A673 (cell line): ENCODE data around the gene ABHD11. TPM values are rescaled to one million over a fixed set of nuclear protein-coding genes. Genes with fewer than 3 reads are reported as not detected.

ENCODE experiments used
- BruUV-seq: library from RNA; stranded (reverse); fragments of 400-500 nt; replicated peaks from 2 replicates; lab custom pipeline; 2021; lab: Mats Ljungman, UMichigan
- CTCF ChIA-PET: fragments of 300-600 bp; sonication (Branson Sonifier 250); formaldehyde crosslinking; loops from one replicate; lab custom pipeline; 2022; ENCODE audit warnings: antibody characterized with exemption; lab: Charles Lee
- POLR2A ChIA-PET: fragments of 300-600 bp; sonication (Branson Sonifier 250); formaldehyde crosslinking; loops from one replicate; lab custom pipeline; 2022; ENCODE audit warnings: antibody characterized with exemption; ENCODE audit not compliant: low non-redundant PET; lab: Charles Lee
- DNase-seq: peaks from one replicate; pipeline ENCODE4 v3.0.0-alpha.2; 2015; ENCODE audit warnings: low spot score
- H3K27ac ChIP-seq: fragments of 200-600 bp; sonication (generic); 2 replicates; pipeline ENCODE4 v1.5.1; 2016; ENCODE audit warnings: mixed run types, low read depth, mild to moderate bottlenecking, mixed read lengths, antibody characterized with exemption, low read length; ENCODE audit not compliant: poor library complexity, severe bottlenecking
- H3K27me3 ChIP-seq: fragments of 200-600 bp; sonication (generic); replicated peaks from 2 replicates; pipeline ENCODE4 v1.6.1; 2017; ENCODE audit warnings: mixed run types, low read depth, mild to moderate bottlenecking, mixed read lengths, antibody characterized with exemption, low read length; ENCODE audit not compliant: insufficient read depth, poor library complexity
- H3K36me3 ChIP-seq: fragments of 200-600 bp; sonication (generic); 2 replicates; pipeline ENCODE4 v1.6.1; 2016; ENCODE audit warnings: mixed run types, mild to moderate bottlenecking, mixed read lengths, antibody characterized with exemption, low read length; ENCODE audit not compliant: insufficient read depth, poor library complexity, severe bottlenecking
- H3K4me1 ChIP-seq: fragments of 200-600 bp; sonication (generic); 2 replicates; pipeline ENCODE4 v1.6.1; 2017; ENCODE audit warnings: mixed run types, mild to moderate bottlenecking, mixed read lengths, antibody characterized with exemption, low read length; ENCODE audit not compliant: insufficient read depth, poor library complexity, severe bottlenecking
- H3K4me3 ChIP-seq: fragments of 200-600 bp; sonication (generic); 2 replicates; pipeline ENCODE4 v1.5.1; 2016; ENCODE audit warnings: low read depth, mixed run types, mild to moderate bottlenecking, mixed read lengths, low read length; ENCODE audit not compliant: poor library complexity, severe bottlenecking
- H3K9me3 ChIP-seq: fragments of 200-600 bp; sonication (generic); 2 replicates; pipeline ENCODE4 v1.6.1; 2016; ENCODE audit warnings: mixed run types, low read depth, mild to moderate bottlenecking, mixed read lengths, antibody characterized with exemption, low read length; ENCODE audit not compliant: poor library complexity, severe bottlenecking
- CTCF ChIP-seq: fragments of 300-800, 200-600 bp; sonication (generic); conservative IDR thresholded peaks from 2 replicates; pipeline ENCODE4 v1.5.1; 2017; ENCODE audit warnings: low read depth, mild to moderate bottlenecking, antibody characterized with exemption, low read length, moderate library complexity, mixed read lengths
- EZH2 ChIP-seq: fragments of 200-600 bp; sonication (generic); IDR thresholded peaks from 2 replicates; pipeline ENCODE4 v1.6.1; 2017; ENCODE audit warnings: borderline replicate concordance, low read depth, mild to moderate bottlenecking, mixed read lengths, antibody characterized with exemption, low read length; ENCODE audit not compliant: poor library complexity, severe bottlenecking
- intact Hi-C: fragments of 100-400 bp; cut with micrococcal nuclease; formaldehyde crosslinking; loops from one replicate; pipeline ENCODE4 v1.10.0; 2022; ENCODE audit not compliant: unreplicated experiment
- total RNA-seq: library from RNA; stranded (reverse); gene quantifications from 2 replicates; pipeline ENCODE4 v1.2.3, GENCODE V29; 2021

ABHD11 gene
- total RNA-seq, 1 experiment from 2014 or later, result 22.9 TPM

GRCh38 chr7:73702226-73702625 lies 36.4 kb downstream of the ABHD11 start:
- no peak for DNase-seq
- ChIA-PET CTCF (interaction anchor here (0.6 to 1.1 kb wide), 2 partner anchors 9 to 202 kb away, joined by 3 to 15 read pairs; no protein-coding TSS in a partner anchor), POLR2A (no interaction called here)
- Histone ChIP-seq H3K9me3 (no peaks in the 10 kb centered on the region), H3K27me3 (no peaks in the 10 kb centered on the region), H3K36me3 (peaks cover 58% of the 10 kb centered on the region), H3K27ac (peak overlapping the region; percentile 68), H3K4me1 (peaks cover 42% of the 10 kb centered on the region), H3K4me3 (no peak overlapping the region)
- no TSS peak for BruUV-seq
- no peak for TF ChIP-seq EZH2
- TF ChIP-seq CTCF, result no peak
- intact Hi-C loops, result no loop called here

- POLR2A ChIA-PET, result no interaction called here
- TF ChIP-seq CTCF (peak; percentile 58), EZH2 (no peak)
- Histone ChIP-seq H3K27ac (peak overlapping the region; percentile 68), H3K4me1 (peaks cover 34% of the 10 kb centered on the region), H3K27me3 (no peaks in the 10 kb centered on the region), H3K36me3 (peaks cover 66% of the 10 kb centered on the region), H3K4me3 (no peak overlapping the region), H3K9me3 (no peaks in the 10 kb centered on the region)
- CTCF ChIA-PET, result interaction anchor here (0.6 to 1.1 kb wide), 2 partner anchors 8 to 203 kb away, joined by 3 to 15 read pairs; no protein-coding TSS in a partner anchor
- TSS peak; percentile 25 for BruUV-seq
- peak; percentile 58 for DNase-seq
- intact Hi-C loops, result no loop called here
These were observed 37.1 kb downstream of the ABHD11 start for GRCh38 chr7:73701357-73701995.

- H3K27me3 ChIP-seq, result no peaks in the 10 kb centered on the region
- no TSS peak for BruUV-seq
- CTCF ChIA-PET, result no interaction called here
- no peak for DNase-seq
- no peak overlapping the region for H3K4me3 ChIP-seq
- H3K9me3 ChIP-seq, result no peaks in the 10 kb centered on the region
- intact Hi-C loops, result no loop called here
- no peak for TF ChIP-seq CTCF
- no peak for TF ChIP-seq EZH2
- H3K36me3 ChIP-seq, result peaks cover 74% of the 10 kb centered on the region
- peaks cover 26% of the 10 kb centered on the region for H3K4me1 ChIP-seq
- no peak overlapping the region for H3K27ac ChIP-seq
- POLR2A ChIA-PET, result no interaction called here
These were observed 37.9 kb downstream of the ABHD11 start for GRCh38 chr7:73700581-73701134.
